Measurements from ENCODE around the gene ZNF746.

The ZNF746 gene

GRCh38 chr7:149443523-149443922 lies 54.1 kb downstream of the ZNF746 start:
- no peak for TF ChIP-seq CTCF (IDR thresholded peaks at IDR 0.05; ENCODE audit: insufficient read depth, low read depth, low read length, missing control alignments)
- no peak overlapping the region for H3K4me3 ChIP-seq (ENCODE audit: low read depth, low read length)
- DNase-seq (ENCODE audit: low read depth), result no peak

GRCh38 chr7:149442924-149443323 lies 54.7 kb downstream of the ZNF746 start:
- DNase-seq (ENCODE audit: low read depth), result no peak
- TF ChIP-seq CTCF (IDR thresholded peaks at IDR 0.05; ENCODE audit: insufficient read depth, low read depth, low read length, missing control alignments), result no peak
- H3K4me3 ChIP-seq (ENCODE audit: low read depth, low read length), result no peak overlapping the region

- H3K4me3 ChIP-seq (ENCODE audit: low read depth, low read length), result no peak overlapping the region
- DNase-seq (ENCODE audit: low read depth), result no peak
- TF ChIP-seq CTCF (IDR thresholded peaks at IDR 0.05; ENCODE audit: insufficient read depth, low read depth, low read length, missing control alignments), result no peak
Measured at GRCh38 chr7:149440222-149440621, 57.4 kb downstream of the ZNF746 start.

GRCh38 chr7:149436358-149436757 lies 61.3 kb downstream of the ZNF746 start:
- no peak for DNase-seq (ENCODE audit: low read depth)
- no peak overlapping the region for H3K4me3 ChIP-seq (ENCODE audit: low read depth, low read length)
- TF ChIP-seq CTCF (IDR thresholded peaks at IDR 0.05; ENCODE audit: insufficient read depth, low read depth, low read length, missing control alignments), result no peak

- DNase-seq (ENCODE audit: low read depth), result no peak
- no peak overlapping the region for H3K4me3 ChIP-seq (ENCODE audit: low read depth, low read length)
- no peak for TF ChIP-seq CTCF (IDR thresholded peaks at IDR 0.05; ENCODE audit: insufficient read depth, low read depth, low read length, missing control alignments)
Measured at GRCh38 chr7:149433124-149433523, 64.5 kb downstream of the ZNF746 start.

GRCh38 chr7:149432121-149432691 lies 65.4 kb downstream of the ZNF746 start:
- DNase-seq (ENCODE audit: low read depth), result no peak
- H3K4me3 ChIP-seq (ENCODE audit: low read depth, low read length), result no peak overlapping the region
- TF ChIP-seq CTCF (IDR thresholded peaks at IDR 0.05; ENCODE audit: insufficient read depth, low read depth, low read length, missing control alignments), result no peak

GRCh38 chr7:149431486-149432120 lies 66.0 kb downstream of the ZNF746 start:
- DNase-seq (ENCODE audit: low read depth), result no peak
- H3K4me3 ChIP-seq (ENCODE audit: low read depth, low read length), result no peak overlapping the region
- TF ChIP-seq CTCF (IDR thresholded peaks at IDR 0.05; ENCODE audit: insufficient read depth, low read depth, low read length, missing control alignments), result no peak
